ENCODE measurements around the gene FAM72D.
"Not testable (repeated sequence)": the region's sequence is repeated elsewhere in the genome, so short reads cannot be mapped to it uniquely, and the experiment has no call there.

Gene FAM72D

GRCh38 chr1:145095284-145096057 lies at the start of gene FAM72D, which contains the start of gene SRGAP2B:
FAM72D (plus strand) TSS chr1:145095974; CDS start chr1:145096848, 874 bp downstream.
SRGAP2B (minus strand) TSS chr1:145095328; CDS start chr1:145092901, 2,427 bp downstream.
- Histone ChIP-seq H3K4me3 (peak within 1 kb of the TSS; percentile 41 to 66 (median 56); a peak in 19 of 20 replicates), H3K4me2 (peak within 1 kb of the TSS in 4 of 11 experiments; percentile 33 to 47 (median 41); a peak in 4 of 22 replicates), H3K9ac (peak within 1 kb of the TSS in 9 of 11 experiments; percentile 54 to 70 (median 65); a peak in 15 of 22 replicates)

GRCh38 chr1:145047553-145047952 lies 48.2 kb upstream of the FAM72D start:
- H3K9me3 ChIP-seq (replicated peaks in 1 of 11); H3K4me3 ChIP-seq; H4K20me1 ChIP-seq; H3K27me3 ChIP-seq; H3K36me3 ChIP-seq; H3K4me1 ChIP-seq; H3K4me2 ChIP-seq; H3K9ac ChIP-seq; H3K27ac ChIP-seq: not testable (repeated sequence)

More at GRCh38 chr1:145095284-145096057, at the start of gene FAM72D, which contains the start of gene SRGAP2B:
- not testable (repeated sequence) for H3K27me3 ChIP-seq; H3K9me3 ChIP-seq (replicated peaks in 1 of 11); H3K4me1 ChIP-seq; H4K20me1 ChIP-seq; H3K36me3 ChIP-seq
- peak within 1 kb of the TSS in 5 of 11 experiments; percentile 41 to 66 (median 53); a peak in 8 of 22 replicates for H3K27ac ChIP-seq

- not testable (repeated sequence) for H3K36me3 ChIP-seq; H3K9ac ChIP-seq; H3K4me1 ChIP-seq; H3K4me3 ChIP-seq; H3K27ac ChIP-seq; H4K20me1 ChIP-seq; H3K4me2 ChIP-seq; H3K9me3 ChIP-seq (replicated peaks in 1 of 11); H3K27me3 ChIP-seq
These were observed 47.5 kb upstream of the FAM72D start for GRCh38 chr1:145048181-145048856.

- not testable (repeated sequence) for H4K20me1 ChIP-seq; H3K27me3 ChIP-seq; H3K9me3 ChIP-seq (replicated peaks in 1 of 11); H3K4me1 ChIP-seq; H3K27ac ChIP-seq; H3K36me3 ChIP-seq; H3K4me2 ChIP-seq; H3K4me3 ChIP-seq; H3K9ac ChIP-seq
These were observed 43.6 kb upstream of the FAM72D start for GRCh38 chr1:145052019-145052776.

GRCh38 chr1:145053428-145053827 lies 42.3 kb upstream of the FAM72D start:
- H3K4me2 ChIP-seq; H3K4me1 ChIP-seq; H3K9ac ChIP-seq; H3K36me3 ChIP-seq; H4K20me1 ChIP-seq; H3K27ac ChIP-seq; H3K9me3 ChIP-seq (replicated peaks in 1 of 11); H3K4me3 ChIP-seq; H3K27me3 ChIP-seq: not testable (repeated sequence)

- H4K20me1 ChIP-seq; H3K9ac ChIP-seq; H3K4me2 ChIP-seq; H3K27me3 ChIP-seq; H3K4me1 ChIP-seq; H3K9me3 ChIP-seq (replicated peaks in 1 of 11); H3K36me3 ChIP-seq; H3K4me3 ChIP-seq; H3K27ac ChIP-seq: not testable (repeated sequence)
These were observed 40.5 kb upstream of the FAM72D start for GRCh38 chr1:145055217-145055760.

- H3K4me2 ChIP-seq; H3K9ac ChIP-seq; H3K27me3 ChIP-seq; H3K4me3 ChIP-seq; H3K4me1 ChIP-seq; H4K20me1 ChIP-seq; H3K36me3 ChIP-seq; H3K9me3 ChIP-seq (replicated peaks in 1 of 11): not testable (repeated sequence)
- H3K27ac ChIP-seq: peak overlapping the region in 2 of 11 experiments; percentile 49 to 54; a peak in 2 of 22 replicates
These were observed 37.6 kb upstream of the FAM72D start for GRCh38 chr1:145058184-145058583.

- H3K36me3 ChIP-seq; H3K27ac ChIP-seq; H3K27me3 ChIP-seq; H3K4me3 ChIP-seq; H3K4me1 ChIP-seq; H3K4me2 ChIP-seq; H3K9me3 ChIP-seq (replicated peaks in 1 of 11); H3K9ac ChIP-seq: not testable (repeated sequence)
- peaks cover 0 to 12% (median 0%) of the 10 kb centered on the region in 11 experiments; a peak in 2 of 22 replicates for H4K20me1 ChIP-seq
These were observed 32.5 kb upstream of the FAM72D start for GRCh38 chr1:145063285-145063684.

- not testable (repeated sequence) for H3K4me1 ChIP-seq, H3K9ac ChIP-seq
- 0 out of 22 replicates have a peak overlapping the region, but pooled peaks of 1 of the 11 experiments have one; percentile 37 for H3K4me2 ChIP-seq
These were observed 31.7 kb upstream of the FAM72D start for GRCh38 chr1:145063941-145064648.

GRCh38 chr1:145065194-145065826 lies 30.5 kb upstream of the FAM72D start:
- H3K4me3 ChIP-seq, H3K4me2 ChIP-seq: not testable (repeated sequence)

More at GRCh38 chr1:145063941-145064648, 31.7 kb upstream of the FAM72D start:
- not testable (repeated sequence) for H3K4me3 ChIP-seq; H3K36me3 ChIP-seq; H3K27me3 ChIP-seq; H3K27ac ChIP-seq; H3K9me3 ChIP-seq (replicated peaks in 1 of 11)
- peaks cover 0 to 12% (median 0%) of the 10 kb centered on the region in 11 experiments; a peak in 2 of 22 replicates for H4K20me1 ChIP-seq

GRCh38 chr1:145066486-145066885 lies 29.3 kb upstream of the FAM72D start:
- not testable (repeated sequence) for H3K4me1 ChIP-seq

More at GRCh38 chr1:145065194-145065826, 30.5 kb upstream of the FAM72D start:
- not testable (repeated sequence) for H3K27me3 ChIP-seq; H3K36me3 ChIP-seq; H3K4me1 ChIP-seq; H3K9me3 ChIP-seq (replicated peaks in 1 of 11); H3K27ac ChIP-seq; H3K9ac ChIP-seq
- H4K20me1 ChIP-seq: peaks cover 0 to 12% (median 0%) of the 10 kb centered on the region in 11 experiments; a peak in 2 of 22 replicates

GRCh38 chr1:145071569-145071968 lies 24.2 kb upstream of the FAM72D start:
- H3K4me2 ChIP-seq; H3K4me3 ChIP-seq; H3K27me3 ChIP-seq; H3K9me3 ChIP-seq (replicated peaks in 1 of 11); H3K9ac ChIP-seq; H3K27ac ChIP-seq; H3K4me1 ChIP-seq; H3K36me3 ChIP-seq: not testable (repeated sequence)
- peaks cover 0 to 13% (median 0%) of the 10 kb centered on the region in 11 experiments; a peak in 2 of 22 replicates for H4K20me1 ChIP-seq

More at GRCh38 chr1:145066486-145066885, 29.3 kb upstream of the FAM72D start:
- not testable (repeated sequence) for H3K36me3 ChIP-seq; H3K4me3 ChIP-seq; H3K27ac ChIP-seq; H3K4me2 ChIP-seq; H3K9me3 ChIP-seq (replicated peaks in 1 of 11); H3K27me3 ChIP-seq; H3K9ac ChIP-seq
- peaks cover 0 to 12% (median 0%) of the 10 kb centered on the region in 11 experiments; a peak in 2 of 22 replicates for H4K20me1 ChIP-seq

All from BLaER1 treated with 17β-estradiol and CSF1 and Interleukin-3, amounts not matched to agents 10 nM and 100 nM (cell line).